Measurements from ENCODE around the gene KCNA1.

DNA sequence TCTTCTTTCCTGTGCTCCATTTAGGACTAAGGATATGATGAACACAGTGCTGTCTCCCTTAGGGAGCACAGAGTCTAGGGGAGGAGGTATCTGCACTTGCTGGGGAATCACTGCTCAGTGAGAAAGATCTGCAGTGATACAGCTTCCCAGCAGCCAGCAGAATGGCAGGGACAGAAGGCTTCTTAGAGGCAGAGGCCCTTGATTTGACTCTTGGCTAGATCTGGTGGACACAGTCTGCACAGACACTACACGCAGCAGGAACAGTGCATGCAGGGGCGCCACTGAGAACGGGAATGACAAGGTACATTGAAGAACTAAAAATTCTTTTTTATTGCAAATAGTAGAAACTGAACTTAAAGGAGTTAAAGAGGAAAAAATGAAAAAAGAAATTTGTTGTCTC lies 51.6 kb downstream of the KCNA1 start:
- TF ChIP-seq, protein P1, sequence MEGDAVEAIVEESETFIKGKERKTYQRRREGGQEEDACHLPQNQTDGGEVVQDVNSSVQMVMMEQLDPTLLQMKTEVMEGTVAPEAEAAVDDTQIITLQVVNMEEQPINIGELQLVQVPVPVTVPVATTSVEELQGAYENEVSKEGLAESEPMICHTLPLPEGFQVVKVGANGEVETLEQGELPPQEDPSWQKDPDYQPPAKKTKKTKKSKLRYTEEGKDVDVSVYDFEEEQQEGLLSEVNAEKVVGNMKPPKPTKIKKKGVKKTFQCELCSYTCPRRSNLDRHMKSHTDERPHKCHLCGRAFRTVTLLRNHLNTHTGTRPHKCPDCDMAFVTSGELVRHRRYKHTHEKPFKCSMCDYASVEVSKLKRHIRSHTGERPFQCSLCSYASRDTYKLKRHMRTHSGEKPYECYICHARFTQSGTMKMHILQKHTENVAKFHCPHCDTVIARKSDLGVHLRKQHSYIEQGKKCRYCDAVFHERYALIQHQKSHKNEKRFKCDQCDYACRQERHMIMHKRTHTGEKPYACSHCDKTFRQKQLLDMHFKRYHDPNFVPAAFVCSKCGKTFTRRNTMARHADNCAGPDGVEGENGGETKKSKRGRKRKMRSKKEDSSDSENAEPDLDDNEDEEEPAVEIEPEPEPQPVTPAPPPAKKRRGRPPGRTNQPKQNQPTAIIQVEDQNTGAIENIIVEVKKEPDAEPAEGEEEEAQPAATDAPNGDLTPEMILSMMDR (IDR thresholded peaks at IDR 0.05), result no peak
- no peak for TF ChIP-seq POLR2A (IDR thresholded peaks at IDR 0.05)
